Heart left ventricle (tissue), 16 donors: ENCODE results near the gene KCNMB2. TPM values are rescaled to one million over a fixed set of nuclear protein-coding genes. Genes with fewer than 3 reads are reported as not detected.
A peak's percentile ranks its signal among the peaks of the same experiment; 100 is the strongest.

Experiments used
- ATAC-seq, 4 donors: fragments of 200-7000 bp; cut with Tn5 transposase; one replicate each; pipeline ENCODE4 v1.9.1; 2020 to 2022; ENCODE audit warnings: moderate library complexity in 4 of 4, mild to moderate bottlenecking in 3 of 4, moderate number of reproducible peaks in 1 of 4
- DNase-seq, 5 donors: peaks; one replicate each; pipeline ENCODE4 v3.0.0-alpha.2; 2020
- H3K27ac ChIP-seq, 12 donors: fragments of 200-600 bp; sonication (generic) in 4 of 12; one replicate each; pipeline versions ENCODE4 v1.5.0 to v1.8.0; 2016 to 2022; ENCODE audit warnings: mild to moderate bottlenecking in 2 of 12
- H3K27me3 ChIP-seq, 9 donors: fragments of 200-600 bp; sonication (generic) in 2 of 9; one replicate each; pipeline versions ENCODE4 v1.5.1 to v1.8.0; 2016 to 2022; ENCODE audit warnings: mild to moderate bottlenecking in 3 of 9
- H3K36me3 ChIP-seq, 9 donors: fragments of 200-600 bp; sonication (generic) in 2 of 9; one replicate each; pipeline versions ENCODE4 v1.5.0 to v1.8.0; 2018 to 2022; ENCODE audit warnings: mild to moderate bottlenecking in 2 of 9
- H3K4me1 ChIP-seq, 12 donors: fragments of 200-600 bp; sonication (generic) in 4 of 12; one replicate each; pipeline versions ENCODE4 v1.5.0 to v1.8.0; 2016 to 2022; ENCODE audit warnings: mild to moderate bottlenecking in 3 of 12
- H3K4me3 ChIP-seq, 12 donors: fragments of 200-600 bp; sonication (generic) in 4 of 12; one replicate each; pipeline versions ENCODE4 v1.5.0 to v1.8.0; 2017 to 2022; ENCODE audit warnings: mild to moderate bottlenecking in 9 of 12, moderate library complexity in 4 of 12
- H3K9me3 ChIP-seq, 12 donors: fragments of 200-600 bp; sonication (generic) in 4 of 12; one replicate each; pipeline versions ENCODE4 v1.5.0 to v1.8.0; 2016 to 2022; ENCODE audit warnings: mild to moderate bottlenecking in 1 of 12
- CTCF ChIP-seq, 12 donors: fragments of 200-600 bp; sonication (generic) in 4 of 12; IDR thresholded peaks; one replicate each; pipeline versions ENCODE4 v1.5.0 to v1.8.0; 2018 to 2022; ENCODE audit warnings: antibody characterized with exemption in 12 of 12, mild to moderate bottlenecking in 5 of 12
- POLR2A ChIP-seq, 2 donors: fragments of 450-650 bp; IDR thresholded peaks; one replicate each; pipeline ENCODE4 v1.6.1; 2017; ENCODE audit warnings: antibody characterized with exemption in 2 of 2, mild to moderate bottlenecking in 2 of 2, moderate library complexity in 2 of 2
- WGBS, 4 donors: extraction: QIAGEN DNeasy Blood & Tissue Kit in 2 of 4; methylation state at CpG; one replicate each; pipeline versions ENCODE4 v1.1.5 to v1.1.7; 2013 to 2018; 5-methylcytosine and 5-hydroxymethylcytosine counted together
- intact Hi-C, 10 donors: fragments of 100-400 bp; cut with DNase I; formaldehyde crosslinking; loops; one replicate each; pipeline versions ENCODE4 v1.11.1 to v1.14.2; 2022
- polyA plus RNA-seq, 2 donors: library from polyadenylated mRNA; stranded (reverse); fragments of 200-250 nt; gene quantifications; one replicate each; pipeline ENCODE4 v1.2.3, GENCODE V29; 2013
- total RNA-seq, 9 donors: library from RNA; depleted of rRNA in 2 of 9; stranded (reverse); fragments of >200 nt in 2 of 9; fragmentation: NEBNext Ultra II Directional in 3 of 9; extraction: Animal tissue kit (Norgen Biotek cat#: 25700) in 3 of 9; gene quantifications; one replicate each; pipeline versions ENCODE4 v1.1.0 to v1.2.4, GENCODE V29; 2016 to 2023
- donor health status: ischemic (EF 13 %, LVEDD 7.1; RV severe dilation, severe dysfunction).
- donor health status: healthy with polysubstance abuse.
- donor health status: DM: no; HTN: yes; CAD: no.
- donor health status: DM: no; HTN: no; CAD: no.
- donor health status: ischemic (EF 25% LVEDD 6.9; RV normal size, moderate dysfunction).
- donor health status: ischemic (EF 25% LVEDD 5.7; RV mildly dilated, moderate dysfunction).
- donor health status: healthy.
- donor health status: DM: yes; HTN: yes; CAD: no.
- donor health status: ischemic (EF 35%, LVEDD 5.7; RV mildly dilated, moderate dysfunction).
- donor health status: nonischemic (EF 11% LVEDD 7.7; RV severe dilation, severe dysfunction).
- donor health status: DM: yes; HTN: yes; CAD: no.
- donor health status: PGD.
- donor health status: ischemic (EF 29% LVEDD 5.4; RV normal size, mild dysfunction).
- donor health status: nonischemic (EF 23%, LVEDD 6.1; RV moderate dilation, normal function).

KCNMB2 gene
- total and polyA plus RNA-seq, 11 donors = 0.37 to 5.7 (median 2.0) TPM; not detected in 1

- DNase-seq (no peak), ATAC-seq (no peak)
- Histone ChIP-seq H3K36me3 (no peaks in the 10 kb centered on the region), H3K4me1 (peaks cover 0 to 6% (median 0%) of the 10 kb centered on the region in 12 donors), H3K4me3 (peak overlapping the region; percentile 38 to 64 (median 52)), H3K27ac (peak overlapping the region in 7 of 12 donors; percentile 0 to 53 (median 44)), H3K27me3 (peaks cover 0 to 7% (median 0%) of the 10 kb centered on the region in 9 donors), H3K9me3 (no peaks in the 10 kb centered on the region)
- 30 to 43% (median 36%) methylated on average over 7 of the region's 7 CpGs for WGBS, 4 donors
- no peak for TF ChIP-seq CTCF (IDR thresholded peaks at IDR 0.05)
- intact Hi-C loops = loop anchor here in 3 of 10 donors (10.0 kb wide), 4 partner anchors 82 to 428 kb away; no protein-coding TSS in a partner anchor
These were observed 978 bp downstream of the KCNMB2 start for GRCh38 chr3:178537122-178537705.

- Histone ChIP-seq H3K9me3 (no peaks in the 10 kb centered on the region), H3K36me3 (no peaks in the 10 kb centered on the region), H3K27me3 (peaks cover 0 to 7% (median 0%) of the 10 kb centered on the region in 9 donors), H3K27ac (peak overlapping the region in 1 of 12 donors; percentile 53), H3K4me1 (peaks cover 0 to 6% (median 0%) of the 10 kb centered on the region in 12 donors), H3K4me3 (peak overlapping the region in 9 of 12 donors; percentile 42 to 64 (median 52))
- TF ChIP-seq POLR2A (IDR thresholded peaks at IDR 0.05) = no peak
- no peak for TF ChIP-seq CTCF (IDR thresholded peaks at IDR 0.05)
- no peak for ATAC-seq
- intact Hi-C loops = loop anchor here in 3 of 10 donors (10.0 kb wide), 4 partner anchors 83 to 427 kb away; no protein-coding TSS in a partner anchor
- DNase-seq = no peak
- 42 to 60% (median 46%) methylated on average over 4 of the region's 4 CpGs for WGBS, 4 donors
These were observed 1.8 kb downstream of the KCNMB2 start for GRCh38 chr3:178538056-178538455.

- 87 to 91% (median 91%) methylated on average over 3 of the region's 3 CpGs for WGBS, 4 donors
- Histone ChIP-seq H3K4me3 (no peak overlapping the region), H3K27ac (no peak overlapping the region), H3K4me1 (peaks cover 0 to 6% (median 0%) of the 10 kb centered on the region in 12 donors), H3K9me3 (no peaks in the 10 kb centered on the region), H3K27me3 (peaks cover 0 to 7% (median 0%) of the 10 kb centered on the region in 9 donors), H3K36me3 (no peaks in the 10 kb centered on the region)
- no peak for DNase-seq
- TF ChIP-seq CTCF (IDR thresholded peaks at IDR 0.05) = no peak
- no peak for TF ChIP-seq POLR2A (IDR thresholded peaks at IDR 0.05)
- intact Hi-C loops = no loop called here
- ATAC-seq = no peak
These were observed 3.9 kb downstream of the KCNMB2 start for GRCh38 chr3:178540184-178540583.

GRCh38 chr3:178545337-178545736, 9.1 kb downstream of the KCNMB2 start:
- Histone ChIP-seq H3K27me3 (no peaks in the 10 kb centered on the region), H3K27ac (no peak overlapping the region), H3K36me3 (no peaks in the 10 kb centered on the region), H3K4me1 (peaks cover 0 to 18% (median 0%) of the 10 kb centered on the region in 12 donors), H3K9me3 (no peaks in the 10 kb centered on the region), H3K4me3 (no peak overlapping the region)
- TF ChIP-seq CTCF (IDR thresholded peaks at IDR 0.05) (no peak), POLR2A (IDR thresholded peaks at IDR 0.05) (no peak)
- no peak for DNase-seq
- intact Hi-C loops = no loop called here
- ATAC-seq = no peak
- WGBS, 4 donors = 73 to 81% (median 76%) methylated on average over 3 of the region's 3 CpGs
